ENCODE data around the gene AGO3.
A peak's percentile ranks its signal among the peaks of the same experiment; 100 is the strongest.
"Not testable (repeated sequence)": the region's sequence is repeated elsewhere in the genome, so short reads cannot be mapped to it uniquely, and the experiment has no call there.

The AGO3 gene

DNA sequence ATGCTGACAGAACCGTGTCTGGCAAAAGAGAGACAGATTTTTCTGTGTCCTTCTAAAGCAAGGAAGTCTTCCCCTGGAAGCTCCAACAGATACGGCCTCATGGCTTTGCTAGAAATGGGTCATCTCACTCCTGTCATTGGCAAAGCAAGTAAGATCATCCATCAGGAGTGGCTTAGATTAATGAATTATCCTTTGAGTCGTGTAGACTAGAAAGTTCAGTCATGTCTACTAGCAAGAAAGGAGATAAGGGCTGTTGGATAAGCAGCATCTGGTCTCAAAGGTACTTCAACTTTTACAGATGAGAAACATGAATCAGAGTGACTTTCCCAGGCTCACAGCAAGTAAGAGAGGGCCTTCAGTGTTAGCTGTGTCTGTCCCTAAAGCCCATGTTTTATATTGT lies 3.4 kb upstream of the AGO3 start:
- no peak for DNase-seq

DNA sequence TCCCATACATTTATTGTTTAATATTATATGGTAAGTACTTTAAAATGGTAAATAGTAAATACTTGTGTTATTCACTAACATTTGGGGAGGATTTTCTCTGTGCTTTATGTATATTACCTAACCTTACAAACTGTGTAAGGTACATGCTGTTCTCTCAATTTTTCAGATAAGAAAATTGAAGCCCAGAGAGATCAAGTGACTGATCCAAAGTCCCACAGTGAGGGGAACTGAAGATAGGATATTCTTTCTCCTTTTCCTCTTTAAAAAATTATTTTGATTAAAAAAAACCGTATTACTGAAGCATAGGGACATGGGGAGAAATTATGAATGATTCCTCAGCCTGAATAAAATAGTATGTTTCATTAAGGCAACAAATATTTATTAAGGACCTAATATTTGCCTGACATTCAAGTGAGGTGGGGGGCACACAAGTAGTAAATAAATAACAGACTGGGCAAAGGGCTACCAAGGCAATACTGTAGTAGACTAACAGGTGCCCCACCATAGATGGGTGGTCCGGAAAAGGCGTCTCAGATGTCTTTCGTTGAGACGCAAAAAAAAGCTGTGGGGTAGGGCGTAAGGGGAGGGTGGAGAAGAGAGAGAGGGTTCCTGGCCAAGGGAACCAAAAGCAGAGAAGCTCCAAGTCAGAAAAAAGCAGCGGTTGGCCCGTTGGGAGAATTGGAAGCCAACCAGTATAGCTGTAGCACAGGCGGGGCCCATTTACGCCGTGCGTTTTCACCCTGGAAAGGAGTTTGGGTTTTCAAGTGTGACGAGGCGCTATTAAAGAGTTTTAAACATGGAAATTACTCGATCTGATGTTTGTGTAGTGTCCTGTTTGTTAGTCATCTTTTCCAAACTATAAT lies 944 bp upstream of the AGO3 start:
- DNase-seq: peak; percentile 76

DNA sequence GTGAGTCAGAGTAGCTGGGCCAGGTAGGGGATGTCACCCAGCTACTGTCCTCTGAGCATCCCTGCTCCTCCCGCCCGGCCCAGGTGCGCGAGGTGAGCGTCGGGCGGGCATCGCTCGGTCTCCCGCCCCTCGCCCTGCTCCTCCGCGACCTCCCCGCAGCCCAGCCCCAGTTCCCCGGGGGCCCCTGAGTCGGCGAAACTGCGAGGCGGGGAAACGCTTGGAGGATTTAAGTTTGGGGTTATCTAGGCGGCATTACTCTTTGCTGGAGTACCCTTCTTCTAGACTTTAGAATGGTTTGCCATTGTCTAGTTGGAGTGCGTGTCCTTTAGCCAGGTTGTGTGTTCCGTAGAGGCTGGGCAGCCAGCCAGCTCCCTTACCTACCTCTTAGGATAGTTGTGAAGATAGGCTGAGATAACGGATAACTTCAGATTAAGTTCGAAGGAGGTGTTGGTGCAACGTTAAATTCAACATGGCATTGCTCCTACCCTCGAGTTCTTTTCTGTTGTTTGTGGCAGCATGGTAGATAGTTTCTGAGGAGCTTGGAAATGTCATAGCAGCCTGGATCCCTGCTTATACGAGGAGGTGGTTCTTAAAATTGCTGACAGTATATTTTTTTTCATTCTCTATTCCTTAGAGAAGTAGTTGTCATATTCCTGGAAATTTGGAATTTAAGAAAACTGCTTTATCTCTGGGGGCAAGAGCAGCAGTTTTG lies 697 bp downstream of the AGO3 start:
- DNase-seq: no peak

DNA sequence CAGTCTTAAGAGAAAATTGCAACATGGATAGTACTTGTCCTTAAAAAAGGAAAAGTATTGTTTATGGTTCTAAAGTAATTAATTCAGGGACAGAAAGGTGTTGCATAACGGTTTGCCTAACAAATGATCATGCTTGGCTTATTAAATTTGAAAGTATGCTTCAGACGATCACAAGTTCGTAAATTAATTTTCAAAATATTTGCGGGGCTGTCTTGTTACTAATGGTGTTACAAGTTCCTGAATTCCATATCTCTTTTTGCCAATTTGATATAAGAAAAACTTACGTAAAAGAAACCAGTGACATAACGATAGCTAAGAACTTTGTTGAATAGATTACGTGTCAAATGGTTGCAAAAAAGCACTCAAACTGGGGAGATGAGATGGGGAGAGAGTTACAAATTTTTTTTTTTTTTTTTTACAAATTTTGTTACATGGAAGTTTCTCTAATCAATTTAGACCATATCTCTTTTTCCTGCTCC lies 1.3 kb downstream of the AGO3 start:
- DNase-seq: no peak

DNA sequence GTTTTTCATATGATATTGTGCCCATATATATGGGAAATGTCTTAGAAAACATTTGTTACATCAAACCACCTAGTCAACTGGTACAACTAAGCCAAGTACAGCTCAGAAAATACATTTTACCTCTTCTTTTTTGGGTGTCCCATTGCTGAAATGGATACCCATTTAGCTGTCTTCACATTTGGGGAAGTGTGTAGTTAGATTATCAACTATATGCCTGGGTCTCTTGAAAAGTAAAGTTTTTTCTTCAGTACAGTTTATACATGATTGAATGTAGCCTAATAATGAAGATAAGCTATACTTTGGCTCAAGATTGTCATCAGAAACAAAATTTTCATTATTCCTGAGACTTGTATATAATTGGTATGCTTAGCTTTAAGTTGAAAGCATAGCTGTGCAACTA lies 2.0 kb downstream of the AGO3 start:
- DNase-seq: no peak

DNA sequence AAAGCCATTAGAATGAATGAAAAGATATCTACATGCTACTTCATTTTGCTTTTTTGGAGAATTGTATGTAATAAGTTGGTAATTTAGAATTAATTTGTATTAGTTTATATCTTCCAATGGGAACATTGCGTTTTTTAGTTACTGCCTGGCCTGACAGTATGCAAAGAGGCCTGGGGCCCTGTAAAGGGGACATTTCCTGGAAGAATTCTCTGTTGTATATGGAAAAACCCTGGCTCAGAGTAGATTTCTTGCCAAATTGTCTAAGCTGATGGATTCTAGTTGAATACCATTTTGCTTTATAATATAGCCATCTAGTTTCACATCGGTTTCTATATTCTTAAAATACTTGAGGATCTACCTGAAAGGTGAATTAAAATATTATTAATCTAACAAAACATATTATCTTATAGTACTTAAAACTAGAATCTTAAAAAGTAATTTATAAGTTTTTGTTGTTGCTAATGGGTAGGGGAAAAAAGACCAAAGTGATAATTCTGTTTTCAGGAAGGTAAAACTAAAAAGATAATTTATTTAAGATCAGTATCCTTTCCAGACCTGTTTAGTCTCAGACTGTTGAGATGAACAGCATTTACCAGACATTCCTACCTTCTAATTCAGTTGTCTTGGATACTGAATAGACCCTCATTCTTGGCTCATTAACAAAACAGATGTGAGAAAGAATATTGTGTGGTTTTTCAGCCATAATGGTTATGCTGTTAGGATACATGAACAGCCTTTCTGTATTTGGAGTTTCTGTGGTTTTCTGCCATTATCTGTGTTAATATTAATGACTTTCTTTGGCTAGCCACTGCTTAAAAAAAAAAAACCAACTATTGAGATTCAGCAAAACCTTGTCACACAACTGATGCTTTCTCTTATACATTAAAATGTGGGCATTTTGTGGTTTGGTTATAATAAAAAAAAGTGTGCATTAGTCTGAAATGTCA lies 4.8 kb downstream of the AGO3 start:
- no peak for DNase-seq

DNA sequence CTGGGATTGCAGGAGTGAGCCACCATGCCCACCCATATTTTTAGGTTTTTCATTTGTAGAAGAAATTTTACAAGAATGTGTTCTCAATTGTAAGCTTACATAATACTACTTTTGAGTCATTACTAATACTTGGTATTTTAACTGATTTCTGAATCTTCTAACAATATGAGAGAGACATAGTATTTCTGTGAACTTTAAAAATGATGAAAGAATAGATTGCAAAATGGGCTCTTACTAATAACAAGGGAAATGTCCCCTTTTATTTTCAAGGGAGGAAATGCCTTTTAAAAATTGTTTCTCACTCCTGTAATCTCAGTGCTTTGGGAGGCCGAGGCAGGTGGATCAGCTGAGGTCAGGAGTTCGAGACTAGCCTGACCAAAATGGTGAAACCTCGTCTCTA lies 5.9 kb downstream of the AGO3 start:
- DNase-seq: no peak

DNA sequence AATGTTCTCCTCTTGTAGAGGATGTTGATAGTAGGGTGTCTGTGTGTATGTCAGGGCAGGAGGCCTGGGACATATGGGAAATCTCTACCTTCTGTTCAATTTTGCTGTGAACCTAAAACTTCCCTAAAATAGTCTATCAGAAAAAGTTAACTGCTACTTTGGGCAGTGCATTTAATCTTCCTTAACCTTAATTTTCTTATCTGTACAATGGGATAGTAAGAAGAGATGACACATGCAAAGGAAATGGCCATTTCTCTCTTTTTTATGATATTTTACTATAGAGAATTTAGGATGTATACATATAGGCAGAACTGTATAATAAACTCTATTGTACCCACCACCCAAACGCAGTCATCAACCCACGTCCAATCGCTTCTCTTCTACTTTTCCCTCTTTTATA lies 8.6 kb downstream of the AGO3 start:
- DNase-seq: no peak

DNA sequence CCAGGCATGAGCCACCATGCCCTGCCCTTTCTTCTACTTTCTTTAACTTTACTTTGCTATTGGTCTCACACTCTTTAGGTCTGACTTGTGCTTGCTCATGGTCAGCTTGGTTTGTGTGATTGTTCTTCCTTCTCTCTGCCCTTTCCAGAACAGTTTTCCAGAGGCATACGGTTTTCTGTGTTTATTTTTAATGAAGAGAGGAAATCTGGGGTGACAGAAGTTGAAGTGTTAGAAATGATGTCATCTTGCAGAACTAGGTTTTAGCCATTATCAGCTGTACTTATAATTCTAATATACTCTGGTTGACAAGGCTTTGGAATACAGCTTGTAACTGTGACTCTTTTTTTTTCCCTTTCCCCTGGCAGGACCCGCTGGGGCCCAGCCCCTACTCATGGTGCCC lies 14.4 kb downstream of the AGO3 start:
- DNase-seq: no peak

DNA sequence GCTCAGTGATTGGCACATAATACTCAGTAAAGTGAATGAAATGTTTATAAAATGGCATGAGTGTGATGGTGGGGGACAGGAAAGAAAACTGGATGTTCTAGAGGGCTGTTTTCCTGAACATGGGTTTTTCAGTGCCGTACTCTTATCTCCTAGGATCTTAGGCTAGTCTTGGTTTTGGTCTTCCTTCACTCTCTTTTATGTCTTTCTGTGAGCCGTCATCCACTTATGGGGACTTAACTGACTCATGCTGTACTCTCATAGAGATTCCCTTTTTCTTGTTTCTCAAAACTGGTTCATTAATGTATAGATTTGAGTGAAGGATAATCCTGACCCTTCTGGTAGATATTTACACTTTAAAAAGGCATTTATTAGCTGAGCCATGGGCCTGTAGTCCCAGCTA lies 16.6 kb downstream of the AGO3 start:
- DNase-seq: no peak

DNA sequence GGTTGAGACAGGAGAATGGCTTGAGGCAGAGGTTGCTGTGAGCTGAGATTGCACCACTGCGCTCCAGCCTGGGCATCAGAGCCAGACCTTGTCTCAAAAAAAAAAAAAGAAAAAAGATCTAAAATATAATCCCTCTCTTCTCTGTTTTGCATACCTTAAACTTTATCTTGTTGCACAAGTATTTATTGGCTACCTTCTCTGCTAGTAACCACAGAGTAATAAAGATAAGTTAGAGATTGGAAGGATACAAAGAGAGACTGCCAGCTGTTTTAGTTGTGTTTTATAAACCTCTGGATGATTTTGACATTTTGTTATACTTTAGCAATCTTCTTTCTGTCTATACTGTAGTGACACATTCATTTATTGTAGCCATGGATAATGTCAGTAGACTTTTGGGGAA lies 27.7 kb downstream of the AGO3 start:
- DNase-seq: no peak

DNA sequence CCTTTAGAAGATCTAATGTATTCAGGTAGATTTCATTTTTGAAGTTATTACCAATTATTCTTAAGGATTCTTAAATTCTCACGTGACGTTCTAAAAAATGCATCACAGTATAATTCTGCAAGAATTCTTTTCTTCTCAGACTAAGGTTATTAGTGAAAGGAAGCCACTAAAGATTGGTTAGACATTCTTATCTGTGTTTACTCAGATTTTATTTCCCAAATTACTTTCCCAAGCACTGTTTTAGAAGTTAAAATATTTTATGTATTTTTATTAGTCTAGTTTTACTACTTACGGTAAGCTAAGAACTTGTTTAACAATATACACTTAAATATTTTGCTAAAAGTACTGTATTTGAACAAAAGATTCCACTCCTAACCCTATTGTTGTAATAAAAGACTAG lies 28.4 kb downstream of the AGO3 start:
- no peak for DNase-seq

DNA sequence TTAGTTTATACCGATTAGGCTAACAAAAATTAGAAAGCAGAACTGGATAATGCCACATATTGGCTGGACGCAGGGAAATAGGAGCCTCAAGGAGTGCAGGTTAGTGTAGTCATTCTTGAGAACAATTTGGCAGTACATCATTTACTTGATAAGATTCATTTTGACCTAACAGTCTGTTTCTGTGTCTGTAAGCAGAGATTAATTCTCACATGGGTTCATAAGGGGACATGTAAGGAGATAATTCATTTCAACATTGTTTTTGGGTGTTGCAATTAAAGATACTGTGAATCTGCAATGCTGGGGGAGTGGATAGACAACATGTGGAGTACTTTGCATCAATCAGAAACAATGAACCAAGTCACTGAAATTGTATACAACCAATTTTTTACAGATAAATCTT lies 32.0 kb downstream of the AGO3 start:
- no peak for DNase-seq

DNA sequence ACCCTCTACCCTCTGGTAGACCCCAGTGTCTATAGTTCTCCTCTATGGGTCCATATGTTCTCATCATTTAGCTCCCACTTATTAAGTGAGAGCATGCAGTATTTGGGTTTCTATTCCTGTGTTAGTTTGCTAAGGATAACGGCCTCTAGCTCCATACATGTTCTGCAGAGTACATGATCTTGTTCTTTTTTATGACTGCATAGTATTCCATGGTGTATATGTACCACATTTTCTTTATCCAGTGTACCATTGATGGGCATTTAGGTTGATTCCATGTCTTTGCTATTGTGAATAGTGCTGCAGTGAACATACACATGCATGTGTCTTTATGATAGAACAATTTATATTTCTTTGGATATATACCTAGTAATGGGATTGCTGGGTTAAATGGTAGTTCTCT lies 33.4 kb downstream of the AGO3 start:
- not testable (repeated sequence) for DNase-seq

DNA sequence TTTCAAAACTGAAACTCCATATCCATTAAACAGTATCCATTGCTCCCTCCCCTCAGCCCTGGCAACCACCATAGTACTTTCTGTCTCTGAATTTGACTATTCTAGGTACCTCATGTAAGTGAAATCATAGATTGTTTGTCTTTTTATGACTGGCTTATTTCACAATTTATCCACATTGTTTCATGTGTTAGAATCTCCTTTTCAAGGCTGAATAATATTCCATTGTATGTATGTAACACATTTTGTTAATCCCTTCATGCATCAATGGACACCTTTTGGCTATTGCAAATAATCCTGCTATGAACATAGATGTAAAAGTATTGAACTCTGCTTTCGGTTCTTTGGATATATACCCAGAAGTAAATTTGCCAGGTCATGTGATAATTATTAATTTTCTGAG lies 37.5 kb downstream of the AGO3 start:
- no peak for DNase-seq

DNA sequence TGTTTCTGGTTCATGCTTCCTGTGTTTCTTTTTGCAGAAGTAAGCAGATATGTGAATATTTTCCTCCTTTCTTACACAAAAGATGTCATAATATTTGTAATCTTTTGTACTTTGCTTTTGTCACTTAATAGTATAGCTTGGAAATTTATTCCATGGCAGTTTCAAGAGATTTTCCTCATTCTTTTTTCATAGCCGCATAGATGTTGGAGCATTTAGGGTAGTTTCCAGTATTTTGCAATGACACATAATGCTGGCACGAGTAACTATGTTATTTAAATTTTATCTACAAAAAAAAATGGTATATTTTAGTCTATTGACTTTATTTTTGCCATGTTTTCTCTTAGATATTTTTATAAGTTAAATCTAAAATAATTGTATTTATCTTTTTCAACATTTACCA lies 40.7 kb downstream of the AGO3 start:
- DNase-seq: no peak

DNA sequence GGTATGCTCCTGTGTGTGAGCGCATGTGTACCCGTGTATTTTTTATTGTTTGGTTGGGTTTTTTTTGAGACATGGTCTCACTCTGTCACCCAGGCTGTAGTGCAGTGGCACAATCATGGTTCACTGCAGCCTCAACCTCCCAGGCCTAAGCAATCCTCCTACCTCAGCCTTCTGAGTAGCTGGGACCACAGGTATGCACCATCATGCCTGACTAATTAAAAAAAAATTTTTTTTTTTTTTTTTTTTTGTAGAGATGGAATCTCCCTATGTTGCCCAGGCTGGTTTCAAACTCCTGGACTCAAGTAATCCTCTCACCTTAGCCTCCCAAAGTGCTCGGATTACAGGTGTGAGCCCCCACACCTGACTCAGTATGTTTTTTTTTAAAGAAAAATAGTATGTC lies 41.7 kb downstream of the AGO3 start:
- DNase-seq: not testable (repeated sequence)

DNA sequence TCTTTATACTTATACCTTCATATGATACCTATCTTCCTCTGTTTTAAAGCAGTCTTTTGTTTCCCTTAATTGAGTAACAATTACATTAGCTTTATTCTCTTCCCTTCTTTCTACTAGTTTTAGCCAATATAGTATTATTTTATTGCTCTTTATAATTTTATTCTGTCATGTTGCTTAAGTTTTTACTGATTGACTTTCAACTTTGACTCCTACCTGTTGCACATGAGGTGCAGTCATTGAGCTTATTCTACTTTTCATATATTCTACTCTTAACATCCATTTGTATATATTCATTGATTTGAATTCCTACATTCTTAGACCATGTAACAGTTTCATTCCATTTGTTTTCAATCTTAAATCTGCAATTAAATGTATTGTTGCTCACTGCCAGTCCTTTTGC lies 49.2 kb downstream of the AGO3 start:
- no peak for DNase-seq

DNA sequence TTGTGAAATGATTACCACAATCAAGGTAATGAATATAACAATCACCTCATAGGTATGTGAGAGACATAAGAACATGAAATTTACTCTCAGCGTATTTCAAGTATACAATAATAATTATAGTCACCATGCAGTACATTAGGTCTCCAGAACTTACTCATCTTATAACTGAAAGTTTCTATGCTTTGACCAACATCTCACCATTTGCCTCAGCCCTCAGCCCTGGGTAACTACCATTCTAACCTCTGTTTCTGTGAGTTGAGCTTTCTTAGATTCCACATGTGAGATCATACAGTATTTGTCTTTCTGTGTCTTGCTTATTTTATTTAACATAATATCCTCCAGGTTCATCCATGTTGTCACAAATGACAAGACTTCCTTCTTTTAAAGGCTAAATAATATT lies 57.3 kb downstream of the AGO3 start:
- DNase-seq: no peak

DNA sequence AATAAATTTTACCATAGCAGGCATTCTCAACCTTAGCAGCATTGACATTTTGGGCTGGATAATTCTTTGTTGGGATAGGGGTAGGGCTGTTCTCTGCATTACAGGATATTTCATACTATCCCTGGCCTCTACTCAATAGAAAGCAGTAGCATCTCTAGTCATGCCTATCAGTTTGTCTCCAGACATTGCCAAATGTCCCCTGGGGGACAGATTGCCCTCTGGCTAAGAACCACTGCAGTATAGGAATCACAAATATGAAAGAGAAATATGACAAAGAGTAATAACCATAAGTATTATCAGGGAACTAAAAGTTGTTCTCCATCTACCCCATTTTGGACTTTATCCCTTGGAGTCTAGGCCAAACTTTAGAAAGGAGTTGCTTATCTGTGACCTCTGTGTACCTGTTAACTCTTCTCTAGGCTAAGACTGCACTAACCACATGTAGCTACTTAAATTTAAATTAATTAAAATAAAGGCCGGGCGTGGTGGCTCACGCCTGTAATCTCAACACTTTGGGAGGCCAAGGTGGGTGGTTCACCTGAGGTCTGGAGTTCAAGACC lies 76.1 kb downstream of the AGO3 start:
- DNase-seq: no peak

DNA sequence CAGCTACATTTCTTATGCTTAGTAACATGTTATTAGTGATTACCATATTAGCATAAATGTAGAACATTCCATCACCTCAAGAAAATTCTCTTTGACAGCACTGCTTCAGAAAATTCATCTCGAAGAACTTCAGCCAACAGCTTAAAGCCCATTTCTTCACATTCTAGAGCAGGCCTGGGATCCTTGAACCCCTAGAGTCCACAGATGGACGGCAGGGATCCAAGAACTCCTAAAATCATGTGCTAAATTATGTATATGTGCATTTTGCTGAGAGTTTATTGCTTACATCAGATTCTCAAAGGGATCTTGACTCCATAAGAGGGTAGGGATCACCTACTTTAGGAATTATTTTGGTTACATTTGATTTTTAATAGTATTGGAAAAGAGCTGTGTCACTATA lies 76.8 kb downstream of the AGO3 start:
- DNase-seq: no peak

DNA sequence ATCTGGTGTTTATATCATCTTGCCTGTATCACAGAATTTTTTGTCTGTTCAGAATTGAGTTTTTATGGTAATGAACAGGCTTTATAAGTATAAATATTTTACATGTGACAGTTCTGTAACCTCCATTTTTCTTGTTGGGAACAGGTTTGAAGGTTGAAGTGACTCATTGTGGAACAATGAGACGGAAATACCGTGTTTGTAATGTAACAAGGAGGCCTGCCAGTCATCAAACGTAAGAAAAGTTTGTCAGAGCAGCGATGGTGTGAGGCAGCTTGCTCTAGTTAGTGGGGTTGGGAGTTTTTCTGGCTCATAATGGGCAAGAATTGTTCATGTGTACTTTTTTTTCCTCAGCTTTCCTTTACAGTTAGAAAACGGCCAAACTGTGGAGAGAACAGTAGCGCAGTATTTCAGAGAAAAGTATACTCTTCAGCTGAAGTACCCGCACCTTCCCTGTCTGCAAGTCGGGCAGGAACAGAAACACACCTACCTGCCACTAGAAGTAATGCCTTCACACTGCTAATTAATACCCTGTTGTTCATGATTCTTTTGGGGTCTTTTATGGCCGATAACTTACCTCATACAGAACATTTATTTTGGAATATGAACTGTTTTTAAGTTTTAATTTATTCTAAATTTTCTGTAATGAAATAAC lies 77.8 kb downstream of the AGO3 start:
- no peak for DNase-seq
